Fibroblast of skin of scalp (primary cell): ENCODE results near the gene DLX3. TPM values are rescaled to one million over a fixed set of nuclear protein-coding genes. Genes with fewer than 3 reads are reported as not detected.
"Not testable (repeated sequence)": the region's sequence is repeated elsewhere in the genome, so short reads cannot be mapped to it uniquely, and the experiment has no call there.

Experiments
- DNase-seq: peaks from one replicate; pipeline ENCODE4 v3.0.0-alpha.2; 2013
- polyA plus RNA-seq, 2 experiments: library from polyadenylated mRNA; unstranded; fragments of 120-200 nt; gene quantifications; one replicate each; pipeline ENCODE4 v1.2.1, GENCODE V29; 2013; ENCODE audit not compliant: insufficient read length in 2 of 2

Gene DLX3
- polyA plus RNA-seq (2013, experiment 1 of 2; ENCODE audit: insufficient read length), result not detected
- not detected for polyA plus RNA-seq (2013, experiment 2 of 2; ENCODE audit: insufficient read length)

DNA sequence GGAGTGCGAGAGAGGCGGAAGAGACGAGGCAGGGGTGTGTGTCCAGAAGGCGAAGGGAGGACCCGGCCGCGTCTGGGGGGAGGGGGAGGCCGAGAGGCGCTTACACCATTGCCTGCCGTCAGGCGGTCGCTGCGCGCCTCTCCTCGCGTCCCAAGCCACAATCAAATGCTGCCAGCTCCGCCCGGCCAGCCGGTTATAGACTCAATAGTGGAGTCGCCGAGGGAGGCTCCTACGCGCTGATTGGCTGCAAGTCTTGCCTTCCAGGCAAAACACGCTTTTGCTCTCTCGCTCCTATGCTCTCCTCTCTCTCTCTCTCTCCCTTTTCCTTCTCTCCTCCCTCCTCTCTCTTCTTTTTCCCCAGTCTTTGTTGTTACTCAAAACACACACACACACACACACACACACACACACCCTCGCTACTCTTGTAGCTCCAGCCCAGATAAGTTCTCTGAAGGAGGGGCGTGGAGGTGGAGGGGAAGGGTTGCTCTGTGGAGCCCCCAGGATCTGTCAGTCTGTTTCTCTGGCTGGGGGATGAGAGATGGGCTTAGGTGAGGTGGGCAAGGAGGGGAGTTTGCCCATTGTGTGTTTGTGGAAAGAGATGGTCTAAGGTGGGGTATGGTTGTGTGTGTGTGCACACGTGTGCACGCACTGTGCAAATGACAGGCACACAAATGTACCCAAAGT lies at the start of gene DLX3:
Gene DLX3, minus strand, starts transcription at position 170 of the 684 bp plus-strand sequence. CDS start 226 bp downstream, outside the sequence.
- peak; percentile 64 for DNase-seq

DNA sequence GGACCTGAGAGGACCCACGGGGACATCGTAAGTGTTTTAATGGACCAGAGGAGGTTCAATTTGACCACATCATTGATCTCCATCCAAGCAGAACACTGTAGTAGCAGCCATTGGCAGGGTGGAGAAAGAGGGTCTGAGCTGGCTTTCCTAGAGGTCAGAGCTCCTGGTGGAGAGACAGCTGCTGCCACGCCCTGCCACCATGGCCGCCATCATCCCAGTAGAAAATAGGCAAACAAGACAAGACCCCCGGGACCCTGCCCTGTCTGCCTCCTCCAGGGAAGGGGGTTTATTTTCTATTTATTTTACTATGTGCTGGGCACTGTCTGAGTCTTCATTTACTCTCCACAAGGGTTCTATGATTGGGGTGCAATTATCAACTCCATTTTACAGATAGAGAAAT lies 49.5 kb upstream of the DLX3 start:
- DNase-seq, result no peak

DNA sequence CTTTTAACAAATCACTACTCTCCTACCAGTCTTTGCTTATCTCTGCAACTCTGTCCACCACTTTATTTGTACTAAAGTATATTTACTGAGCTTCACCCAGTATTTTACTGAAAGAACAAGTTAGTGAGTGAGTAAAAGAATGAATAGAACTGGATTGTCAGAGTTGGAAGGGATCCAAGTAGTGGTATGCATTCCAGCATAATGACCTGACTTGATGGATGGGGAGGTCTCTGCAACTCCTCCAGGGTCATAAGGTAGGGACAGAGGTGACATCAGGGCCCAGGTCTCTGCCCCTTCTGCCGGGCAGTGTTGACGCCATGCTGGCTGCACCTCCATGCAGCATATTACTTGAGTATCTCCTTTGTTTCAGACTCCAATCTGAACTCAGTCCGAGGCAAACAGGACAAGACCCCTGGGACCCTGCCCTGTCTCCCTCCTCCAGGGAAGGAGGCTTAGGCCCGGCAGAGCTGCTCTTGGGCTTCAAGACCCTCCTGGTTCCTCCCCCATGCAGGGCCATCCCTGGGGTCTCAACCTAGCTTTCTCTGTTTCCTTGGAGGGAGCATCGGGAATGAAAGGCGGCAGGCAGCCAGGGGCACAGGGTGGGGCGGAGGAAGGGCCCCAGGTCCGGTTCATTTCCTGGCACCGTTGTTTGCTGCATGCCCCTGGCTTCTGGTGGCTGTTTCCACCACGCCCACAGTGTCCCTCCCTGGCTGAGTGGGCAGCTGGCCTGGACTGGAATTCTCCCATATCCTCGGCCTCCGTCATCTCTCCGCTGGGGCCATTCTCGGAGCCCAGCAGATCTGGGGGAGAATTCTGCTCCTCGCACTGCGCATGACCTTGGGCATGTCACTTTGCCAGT lies 48.5 kb upstream of the DLX3 start:
- DNase-seq, result peak; percentile 52

DNA sequence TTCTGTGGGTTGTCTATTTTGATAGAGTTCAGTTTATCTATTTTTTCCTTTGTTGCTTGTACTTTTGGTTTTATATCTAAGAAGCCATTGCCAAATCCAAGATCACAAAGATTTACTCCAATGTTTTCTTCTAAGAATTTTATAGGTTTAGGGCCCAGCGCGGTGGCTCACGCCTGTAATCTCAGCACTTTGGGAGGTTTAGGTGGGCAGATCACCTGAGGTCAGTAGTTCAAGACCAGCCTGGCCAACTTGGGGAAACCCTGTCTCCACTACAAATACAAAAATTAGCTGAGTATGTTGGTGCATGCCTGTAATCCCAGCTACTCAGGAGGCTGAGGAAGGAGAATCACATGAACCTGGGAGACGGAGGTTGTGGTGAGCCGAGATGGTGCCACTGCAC lies 47.2 kb upstream of the DLX3 start:
- DNase-seq, result no peak

DNA sequence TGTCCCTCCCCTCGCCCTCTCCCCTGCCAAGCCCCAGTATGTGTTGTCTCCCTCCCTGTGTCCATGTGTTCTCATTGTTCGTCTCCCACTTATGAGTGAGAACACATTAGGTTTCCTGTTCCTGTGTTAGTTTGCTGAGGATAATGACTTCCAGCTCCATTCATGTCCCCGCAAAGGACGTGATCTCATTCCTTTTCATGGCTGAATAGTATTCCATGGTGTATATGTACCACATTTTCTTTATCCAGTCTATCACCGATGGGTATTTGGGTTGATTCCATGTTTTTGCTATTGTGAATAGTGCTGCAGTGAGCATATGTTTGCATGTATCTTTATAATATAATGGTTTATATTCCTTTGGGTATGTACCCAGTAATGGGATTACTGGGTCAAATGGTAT lies 45.5 kb upstream of the DLX3 start:
- not testable (repeated sequence) for DNase-seq

DNA sequence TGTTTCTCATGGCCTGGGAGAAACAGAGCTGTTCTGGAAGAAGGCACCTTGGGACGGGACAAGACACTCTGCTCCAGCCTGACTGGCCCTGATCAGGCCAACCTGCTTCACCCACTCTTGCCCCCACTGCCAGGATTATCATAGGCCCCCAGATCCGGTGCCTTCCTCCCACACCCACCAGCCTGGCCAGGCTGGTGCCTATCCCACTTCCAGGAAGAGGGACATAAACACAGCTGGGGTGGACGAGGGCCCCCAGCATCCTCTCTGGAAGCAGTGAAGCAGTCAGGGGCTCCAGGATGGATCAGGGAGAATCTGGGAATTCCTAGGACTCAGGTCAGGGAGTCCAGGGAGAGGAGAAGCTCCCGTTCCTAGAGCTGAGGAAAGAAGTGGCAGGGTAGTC lies 44.0 kb upstream of the DLX3 start:
- DNase-seq, result no peak

DNA sequence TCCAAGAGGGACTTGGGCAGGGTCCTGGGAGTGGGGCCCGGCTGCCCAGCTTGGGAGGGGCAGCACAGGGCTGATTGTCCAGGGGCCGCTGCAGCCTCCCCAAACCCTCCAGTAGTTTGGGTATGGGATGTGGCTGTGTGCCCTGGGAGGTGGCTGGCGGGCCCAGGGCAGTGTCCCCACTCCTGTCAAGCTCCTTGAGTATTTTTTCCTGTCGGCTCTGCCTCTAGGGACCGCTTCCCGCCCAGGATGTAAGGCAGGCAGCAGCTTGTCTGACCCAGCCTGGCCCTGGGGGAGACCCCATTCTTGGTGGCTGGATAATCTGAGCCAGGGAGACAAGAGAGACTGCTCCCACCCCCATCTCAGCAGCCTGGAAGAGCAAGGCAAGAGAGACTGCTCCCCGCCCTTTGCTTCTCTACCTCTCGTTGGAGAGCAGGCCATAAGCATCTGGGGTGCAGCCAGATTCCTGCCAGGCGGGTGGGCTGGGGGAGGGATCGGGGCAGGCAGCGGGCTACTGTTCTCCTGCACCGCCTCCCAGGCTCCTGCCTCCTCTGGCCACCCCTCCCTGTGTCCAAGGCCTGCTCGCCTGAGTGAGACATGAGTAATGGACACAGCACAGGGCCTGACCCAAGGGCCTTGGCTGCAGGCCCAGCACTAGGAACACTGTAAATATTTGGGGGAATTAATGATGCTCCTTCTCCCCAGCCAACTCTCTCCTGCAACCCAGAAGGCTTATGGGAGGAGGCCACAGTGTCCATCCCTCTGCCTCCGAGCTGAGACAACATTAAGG lies 42.5 kb upstream of the DLX3 start:
- DNase-seq, result peak; percentile 79

DNA sequence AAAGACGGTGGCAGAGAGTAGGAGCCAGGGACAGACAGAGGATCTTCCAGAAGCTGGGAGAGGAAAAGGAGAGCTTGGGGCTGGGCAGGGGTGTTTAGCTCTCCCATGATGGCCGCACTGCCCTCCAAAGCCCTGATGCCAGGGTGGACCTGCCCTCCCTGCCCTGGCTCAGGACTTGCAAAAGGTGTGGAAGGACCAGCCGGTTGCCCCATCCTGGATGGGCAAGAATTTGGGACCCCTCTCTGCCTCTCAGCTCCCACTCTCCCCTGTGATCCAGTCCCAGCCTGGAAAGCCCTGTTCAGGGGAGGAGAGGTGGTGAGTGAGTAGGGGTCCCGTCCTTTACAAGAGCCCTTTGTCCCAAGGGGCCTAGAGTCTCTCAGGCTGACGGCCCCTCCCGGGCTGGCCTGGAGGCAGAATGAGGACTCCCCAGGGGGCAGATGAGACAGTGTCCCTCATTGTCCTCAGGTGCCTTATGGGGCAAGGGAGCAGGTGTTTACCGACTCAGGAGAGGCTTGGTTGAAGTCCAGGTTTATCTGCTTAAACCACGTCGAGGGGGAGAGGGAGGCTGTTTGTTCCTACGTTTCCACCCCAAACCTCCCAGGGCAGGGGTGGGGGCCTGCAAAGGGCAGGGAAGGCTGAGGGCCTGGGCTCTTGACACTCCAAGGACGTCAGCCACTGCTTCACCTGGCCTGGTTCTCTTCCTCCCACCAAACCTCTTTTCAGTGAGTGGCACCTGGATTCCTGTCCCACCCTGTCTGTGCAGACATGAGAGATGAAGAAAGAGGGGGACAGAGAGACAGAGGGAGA lies 41.6 kb upstream of the DLX3 start:
- DNase-seq, result no peak

DNA sequence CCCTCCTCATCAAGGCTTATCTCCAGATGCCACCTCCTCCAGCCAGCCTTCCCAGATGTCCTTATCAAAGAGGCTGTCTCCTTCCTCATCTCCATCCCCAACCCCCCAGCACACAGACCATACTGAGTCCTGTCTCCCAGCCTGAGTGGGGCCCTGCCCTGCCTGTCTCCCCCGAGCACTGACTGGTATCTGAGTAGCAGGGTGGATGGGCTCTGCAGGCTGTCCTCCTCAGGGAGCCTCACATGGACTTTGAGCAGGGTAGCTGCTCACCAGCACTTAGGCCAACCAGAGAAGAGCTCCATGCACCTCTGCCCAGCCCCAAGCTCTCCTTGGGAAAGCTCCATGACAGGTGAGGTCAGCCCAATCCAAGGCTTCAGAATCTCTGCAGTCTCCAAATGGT lies 40.9 kb upstream of the DLX3 start:
- no peak for DNase-seq

DNA sequence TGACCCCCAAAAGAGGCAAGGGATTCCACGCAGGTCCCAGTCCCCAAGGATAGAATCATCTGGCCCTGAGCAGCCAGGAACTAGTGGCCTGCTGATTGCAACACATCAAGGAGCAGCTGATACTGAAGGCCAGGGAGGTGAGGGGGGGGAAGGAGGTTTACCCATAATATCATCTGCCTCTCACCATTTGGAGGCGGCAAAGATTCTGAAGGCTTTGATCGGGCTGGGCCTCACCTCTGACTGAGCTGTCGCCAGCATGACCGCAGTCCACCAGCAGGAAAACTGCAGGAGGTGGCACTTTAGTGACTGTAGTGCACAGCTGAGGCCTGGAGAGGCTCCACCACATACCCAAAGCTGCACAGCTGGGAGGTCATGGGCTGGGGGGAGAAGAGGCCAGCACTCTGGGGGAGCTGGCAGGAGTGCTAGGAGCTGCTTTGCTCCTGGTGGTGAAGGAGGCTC lies 40.4 kb upstream of the DLX3 start:
- DNase-seq, result peak; percentile 32

DNA sequence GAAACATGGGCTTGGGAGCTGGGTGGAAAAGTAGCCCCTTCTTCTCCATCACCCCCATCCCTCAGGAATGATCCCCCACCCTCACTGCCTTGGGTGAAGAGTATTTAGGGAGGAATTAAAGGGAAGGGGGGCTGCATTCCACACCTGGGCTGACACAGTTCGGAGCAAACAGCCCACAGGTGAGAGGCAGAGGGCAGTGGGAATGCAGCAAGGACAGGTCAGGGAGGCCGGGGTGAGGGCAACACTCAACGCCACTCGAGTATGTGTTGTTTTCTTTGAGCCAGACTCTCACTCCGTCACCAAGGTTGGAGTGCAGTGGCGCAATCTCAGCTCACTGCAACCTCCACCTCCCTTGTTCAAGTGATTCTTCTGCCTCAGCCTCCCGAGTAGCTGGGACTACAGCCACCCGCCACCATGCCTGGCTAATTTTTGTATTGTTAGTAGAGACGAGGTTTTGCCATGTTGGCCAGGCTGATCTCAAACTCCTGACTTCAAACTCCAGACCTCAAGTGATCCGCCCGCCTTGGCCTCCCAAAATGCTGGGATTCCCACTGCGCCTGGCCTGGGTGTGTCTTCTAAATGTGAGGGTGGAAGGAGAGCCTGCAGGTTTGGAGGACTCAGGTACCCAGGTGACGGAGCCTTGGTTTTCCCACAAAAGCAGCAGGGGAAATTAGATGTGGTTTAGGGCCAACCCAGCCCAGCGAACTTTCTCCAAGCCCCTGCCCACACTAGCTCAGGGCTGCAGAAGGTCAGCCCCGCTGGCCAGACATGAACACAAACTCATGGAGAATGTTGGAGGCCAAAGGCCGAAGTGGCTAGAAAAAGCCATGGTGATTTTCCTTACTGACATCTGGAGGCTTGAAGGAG lies 39.7 kb upstream of the DLX3 start:
- no peak for DNase-seq

DNA sequence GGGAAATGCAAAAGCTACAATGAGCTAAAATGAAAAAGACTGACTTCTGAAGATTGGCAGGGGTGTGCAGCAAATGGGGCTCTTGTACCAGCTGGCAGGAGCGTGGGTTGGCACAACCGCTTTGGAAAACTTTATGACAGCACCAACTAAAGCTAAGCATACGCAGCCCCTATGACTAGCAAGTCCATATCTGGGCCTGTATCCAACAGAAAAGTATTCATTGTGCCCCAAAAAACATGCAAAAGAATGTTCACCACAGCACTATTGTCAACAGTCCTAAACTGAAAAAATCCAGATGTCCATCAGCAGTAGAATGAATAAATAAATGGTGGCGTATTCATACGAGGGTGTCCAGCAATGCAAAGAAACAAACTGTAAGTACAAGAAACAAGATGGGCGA lies 38.3 kb upstream of the DLX3 start:
- DNase-seq, result peak; percentile 77

DNA sequence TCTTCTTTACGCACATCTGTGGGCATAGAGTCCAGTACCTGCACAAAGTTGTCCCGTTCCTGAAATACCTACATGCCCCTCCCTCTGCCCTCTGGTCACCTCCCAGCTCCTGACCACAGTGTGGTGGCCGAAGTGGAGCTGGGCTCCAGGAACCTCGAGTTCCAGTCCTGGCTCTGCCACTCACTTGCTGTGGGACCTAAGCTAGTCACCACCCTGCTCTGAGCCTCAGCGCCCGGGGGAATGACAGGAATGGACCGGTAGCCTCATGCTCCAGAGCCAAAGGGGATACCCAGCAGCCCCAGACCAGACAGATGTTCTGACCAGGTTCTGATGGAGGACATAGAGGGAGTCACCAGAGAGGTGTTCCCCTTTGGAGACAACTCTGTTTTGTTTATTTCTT lies 34.2 kb upstream of the DLX3 start:
- no peak for DNase-seq

DNA sequence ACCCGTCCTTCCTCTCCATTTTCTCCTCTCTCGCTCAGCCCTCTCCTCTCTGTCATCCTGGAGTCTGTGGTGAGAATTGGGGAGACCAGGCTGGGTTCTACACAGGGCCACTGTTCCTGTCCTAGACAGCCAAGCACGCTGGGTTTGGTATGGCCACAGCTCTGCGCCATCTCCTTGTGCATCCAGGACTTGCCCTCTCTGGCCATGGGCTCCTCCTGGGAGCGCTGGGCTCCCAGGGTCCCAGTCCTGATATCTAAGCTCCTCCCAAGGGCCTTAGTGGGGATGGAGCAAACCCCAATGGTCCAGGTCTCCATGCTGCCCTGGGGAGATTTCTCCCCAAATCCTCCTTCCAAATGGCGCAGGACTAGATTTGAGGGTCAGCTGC lies 33.7 kb upstream of the DLX3 start:
- DNase-seq, result no peak

DNA sequence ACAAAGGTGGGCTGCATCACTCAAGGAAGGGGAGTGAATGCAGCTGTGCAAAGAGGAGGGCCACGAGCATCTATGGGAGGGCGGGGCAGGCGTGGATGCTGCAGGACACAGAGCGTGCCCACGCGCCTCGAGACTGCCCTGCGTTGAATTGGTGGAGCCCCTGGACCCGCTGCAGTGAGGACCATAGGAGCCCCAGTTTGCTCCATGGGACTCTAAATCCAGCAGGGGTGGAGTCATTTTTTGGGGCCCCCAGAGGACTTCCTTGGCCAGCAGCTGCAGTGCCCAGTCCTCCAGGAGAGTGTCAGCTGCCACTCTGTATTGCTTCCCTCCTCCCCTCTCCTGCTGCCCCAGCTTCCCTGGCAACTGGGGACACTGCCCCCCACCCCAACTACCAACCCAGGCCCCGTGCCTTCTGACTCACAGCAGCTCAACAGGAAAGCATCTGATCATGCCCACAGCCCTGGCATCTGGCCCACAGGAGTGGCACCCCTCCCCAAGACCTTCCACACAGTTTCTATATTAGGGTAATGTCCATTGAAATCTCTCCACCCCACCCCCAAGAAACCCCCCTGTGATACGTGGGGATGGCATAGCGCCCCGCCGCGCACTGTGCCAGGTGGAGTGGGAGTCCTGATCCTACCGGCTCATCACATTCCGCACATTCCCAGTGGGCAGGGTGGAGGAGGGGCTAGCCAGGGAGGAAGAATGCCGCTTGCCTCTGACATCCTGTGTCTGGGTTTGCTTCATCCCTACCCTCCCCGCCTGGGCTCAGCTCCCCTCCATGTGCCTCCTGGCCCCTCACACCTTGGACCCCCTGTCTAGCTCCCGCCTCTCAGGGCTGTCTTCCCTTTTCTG lies 33.1 kb upstream of the DLX3 start:
- peak; percentile 78 for DNase-seq

DNA sequence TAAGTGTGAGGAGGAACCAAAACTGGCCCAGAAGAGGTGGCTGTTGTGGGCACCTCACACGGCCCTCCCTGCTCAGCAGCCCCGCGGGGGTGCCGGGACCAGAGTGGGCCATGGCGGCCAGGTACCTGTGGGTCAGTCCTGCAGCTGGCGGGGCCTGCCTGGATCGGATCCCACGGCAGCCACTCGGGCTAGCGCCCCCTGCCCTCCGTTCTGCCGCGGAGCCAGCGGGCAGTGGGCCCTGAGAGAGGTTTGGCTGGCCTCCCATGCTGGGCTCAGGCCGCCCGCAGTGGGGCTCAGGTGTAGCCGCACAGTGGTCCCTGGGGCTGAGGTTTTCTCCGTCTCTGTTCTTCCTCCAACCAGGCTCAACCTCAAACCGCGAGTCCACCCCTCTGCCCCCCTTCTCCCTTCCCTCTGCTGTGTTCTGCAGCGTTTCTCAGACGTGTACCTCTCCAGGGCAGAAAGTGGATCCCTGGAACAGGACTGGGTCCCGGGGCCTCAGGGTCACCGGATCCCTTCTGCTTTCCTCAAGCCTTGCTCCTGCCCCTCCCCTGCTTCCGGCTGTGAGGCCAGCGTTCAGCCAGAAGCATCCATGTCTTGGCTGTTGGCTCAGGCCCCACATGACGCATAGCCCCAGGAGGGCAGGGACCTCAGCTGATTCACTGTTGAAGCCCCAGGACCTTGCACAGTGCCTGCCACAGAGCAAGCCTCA lies 32.3 kb upstream of the DLX3 start:
- peak; percentile 95 for DNase-seq

DNA sequence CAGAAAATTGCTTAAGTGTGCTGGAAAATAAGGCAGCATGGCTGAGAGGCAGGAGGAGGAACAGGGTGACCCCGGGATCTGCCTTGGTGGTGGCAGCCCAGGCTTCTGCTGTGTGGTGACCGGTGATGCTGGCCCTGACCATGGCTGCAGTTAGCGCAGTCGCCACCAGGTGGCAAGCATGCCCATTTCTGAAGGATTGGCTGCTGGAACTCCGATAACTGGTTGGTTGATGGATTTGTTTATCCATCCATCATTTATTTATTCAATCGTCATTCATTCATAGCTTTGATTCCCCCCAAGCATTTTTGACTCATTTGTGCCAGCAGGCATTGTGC lies 31.8 kb upstream of the DLX3 start:
- DNase-seq, result peak; percentile 81

DNA sequence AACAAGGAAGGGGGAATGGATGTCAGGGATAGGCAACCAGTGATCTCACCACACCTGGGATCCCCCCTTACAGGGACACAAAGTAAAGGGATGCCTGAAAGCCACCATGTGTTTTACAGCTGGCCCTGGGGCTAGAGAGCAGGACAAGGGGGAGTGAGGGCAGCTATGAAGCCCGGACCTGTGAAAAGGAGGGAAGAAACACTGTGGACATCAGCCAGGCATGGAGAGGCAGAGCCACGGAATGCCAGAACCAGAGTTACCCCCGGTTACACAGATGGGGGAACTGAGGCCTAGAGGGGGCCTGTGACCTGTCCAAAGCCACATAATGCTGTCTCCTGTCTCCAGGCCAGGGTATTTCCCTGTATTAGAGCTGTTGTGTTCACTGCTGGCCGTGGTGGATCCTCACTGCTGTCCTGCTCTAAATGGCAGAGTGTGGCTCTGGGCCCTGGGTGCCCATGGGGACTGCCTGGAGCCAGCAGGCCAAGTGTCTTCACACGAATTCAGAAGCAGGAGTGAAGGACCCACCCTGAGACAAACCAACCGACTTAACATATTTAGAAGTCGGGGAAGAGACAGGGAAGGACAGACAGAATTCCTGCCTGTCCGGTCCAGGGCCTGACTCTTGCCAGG lies 31.1 kb upstream of the DLX3 start:
- no peak for DNase-seq

DNA sequence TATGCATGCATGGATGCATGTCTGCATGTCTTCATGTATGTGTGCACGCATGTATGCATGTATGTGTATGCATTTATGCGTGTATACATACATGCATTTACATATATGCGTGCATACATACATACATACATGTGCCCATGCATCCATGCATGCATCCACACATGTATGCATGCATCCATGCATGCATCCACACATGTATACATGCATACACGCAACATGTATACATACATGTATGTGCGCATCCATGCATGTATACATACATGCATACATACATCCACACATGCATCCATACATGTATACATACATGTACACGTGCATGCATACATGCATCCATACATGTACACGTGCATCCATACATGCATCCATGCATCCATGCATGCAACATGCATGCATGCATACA lies 29.8 kb upstream of the DLX3 start:
- DNase-seq, result no peak
